KMS-11 (cell line): ENCODE data around the gene DLGAP1.

Source experiments
- H2AFZ ChIP-seq: fragments of 200-600 bp; sonication (generic); 2 replicates; pipeline ENCODE4 v1.6.1; 2016; ENCODE audit warnings: antibody characterized with exemption, mixed run types, low read depth
- H3K27ac ChIP-seq: fragments of 200-600 bp; sonication (generic); 2 replicates; pipeline ENCODE4 v1.6.1; 2016; ENCODE audit warnings: mild to moderate bottlenecking, mixed run types
- H3K27me3 ChIP-seq: fragments of 200-600 bp; sonication (generic); 2 replicates; pipeline ENCODE4 v1.6.1; 2017; ENCODE audit warnings: mild to moderate bottlenecking, low read depth, mixed run types, moderate library complexity; ENCODE audit not compliant: insufficient read depth
- H3K36me3 ChIP-seq: fragments of 200-600 bp; sonication (generic); 2 replicates; pipeline ENCODE4 v1.6.1; 2017; ENCODE audit warnings: mild to moderate bottlenecking, mixed run types; ENCODE audit not compliant: insufficient read depth
- H3K4me1 ChIP-seq: fragments of 200-600 bp; sonication (generic); 2 replicates; pipeline ENCODE4 v1.6.1; 2016; ENCODE audit warnings: mild to moderate bottlenecking, low read depth, mixed run types; ENCODE audit not compliant: poor library complexity, severe bottlenecking
- H3K4me2 ChIP-seq: fragments of 200-600 bp; sonication (generic); 2 replicates; pipeline ENCODE4 v1.7.0; 2016; ENCODE audit warnings: mild to moderate bottlenecking, mixed run types
- H3K4me3 ChIP-seq: fragments of 200-600 bp; sonication (generic); IDR thresholded peaks from 2 replicates; pipeline ENCODE4 v1.6.1; 2017; ENCODE audit warnings: low read depth, low read length, mixed read lengths; ENCODE audit not compliant: insufficient read depth
- H3K79me2 ChIP-seq: fragments of 200-600 bp; sonication (generic); 2 replicates; pipeline ENCODE4 v1.6.1; 2016; ENCODE audit warnings: low read depth, mixed run types; ENCODE audit not compliant: insufficient read depth
- H3K9ac ChIP-seq: fragments of 200-600 bp; sonication (generic); 2 replicates; pipeline ENCODE4 v1.6.1; 2016; ENCODE audit warnings: mild to moderate bottlenecking, mixed run types
- H4K20me1 ChIP-seq: fragments of 200-600 bp; sonication (generic); 2 replicates; pipeline ENCODE4 v1.6.1; 2016; ENCODE audit warnings: mild to moderate bottlenecking, mixed run types; ENCODE audit not compliant: insufficient read depth
- CTCF ChIP-seq: fragments of 200-600 bp; sonication (generic); conservative IDR thresholded peaks from 2 replicates; pipeline ENCODE4 v1.6.1; 2017; ENCODE audit warnings: low read depth, mild to moderate bottlenecking, antibody characterized with exemption, low read length, moderate library complexity, mixed read lengths

Gene DLGAP1

GRCh38 chr18:3872641-3873040, 582.5 kb downstream of the DLGAP1 start:
- H3K27me3 ChIP-seq: no peaks in the 10 kb centered on the region
- H3K4me3 ChIP-seq: no peak overlapping the region
- no peak overlapping the region for H2AFZ ChIP-seq
- TF ChIP-seq CTCF: no peak
- no peaks in the 10 kb centered on the region for H4K20me1 ChIP-seq
- no peaks in the 10 kb centered on the region for H3K79me2 ChIP-seq
- no peak overlapping the region for H3K27ac ChIP-seq
- no peak overlapping the region for H3K9ac ChIP-seq
- H3K4me1 ChIP-seq: no peaks in the 10 kb centered on the region
- H3K36me3 ChIP-seq: no peaks in the 10 kb centered on the region
- H3K4me2 ChIP-seq: no peak overlapping the region

- H3K4me1 ChIP-seq: no peaks in the 10 kb centered on the region
- H3K4me2 ChIP-seq: no peak overlapping the region
- H3K9ac ChIP-seq: no peak overlapping the region
- no peaks in the 10 kb centered on the region for H4K20me1 ChIP-seq
- no peak overlapping the region for H2AFZ ChIP-seq
- no peaks in the 10 kb centered on the region for H3K27me3 ChIP-seq
- H3K27ac ChIP-seq: no peak overlapping the region
- no peaks in the 10 kb centered on the region for H3K79me2 ChIP-seq
- no peak for TF ChIP-seq CTCF
- H3K4me3 ChIP-seq: no peak overlapping the region
- H3K36me3 ChIP-seq: no peaks in the 10 kb centered on the region
These were observed 583.4 kb downstream of the DLGAP1 start for GRCh38 chr18:3871687-3872086.

DNA sequence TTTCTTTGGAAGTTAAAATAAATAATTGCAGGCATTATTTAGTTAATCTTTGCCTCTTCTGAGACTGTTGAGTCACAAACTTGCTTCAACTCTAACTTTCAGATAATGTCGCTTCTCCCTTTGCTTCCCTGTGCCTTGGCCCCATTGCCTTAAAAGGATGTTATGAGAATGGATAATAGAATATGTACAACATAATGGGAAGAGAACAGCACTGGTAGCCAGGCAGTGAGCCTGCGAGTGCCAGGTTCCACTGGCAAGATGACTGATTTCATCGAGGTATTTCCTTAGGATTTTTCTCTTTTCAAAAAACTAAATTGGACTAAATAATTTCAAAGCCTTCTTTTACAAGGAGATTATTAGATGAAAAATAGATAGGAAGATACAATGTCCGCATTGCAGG, 584.2 kb downstream of the DLGAP1 start:
- no peak for TF ChIP-seq CTCF
- Histone ChIP-seq H3K9ac (no peak overlapping the region), H3K4me3 (no peak overlapping the region), H3K27ac (no peak overlapping the region), H2AFZ (no peak overlapping the region), H3K36me3 (no peaks in the 10 kb centered on the region), H4K20me1 (no peaks in the 10 kb centered on the region), H3K79me2 (no peaks in the 10 kb centered on the region), H3K27me3 (no peaks in the 10 kb centered on the region), H3K4me1 (no peaks in the 10 kb centered on the region), H3K4me2 (no peak overlapping the region)

DNA sequence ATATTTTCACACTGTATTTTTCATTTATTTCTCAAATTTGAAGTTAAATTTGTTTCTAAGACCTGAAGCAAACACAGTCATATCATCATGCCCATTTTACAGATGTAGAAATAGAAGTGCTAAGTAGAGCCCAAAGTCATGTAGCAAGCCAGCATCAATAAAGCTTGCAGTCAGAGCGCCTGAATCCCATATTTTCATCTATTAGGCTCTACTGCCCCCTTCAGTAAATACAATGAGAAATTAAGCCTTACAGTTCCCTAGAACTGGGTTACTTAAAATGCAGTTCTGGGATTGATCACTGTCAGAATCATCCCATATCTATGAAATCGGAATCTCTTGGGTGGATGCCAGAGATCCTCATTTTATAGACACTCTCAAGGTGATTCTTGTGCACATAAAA, 585.3 kb downstream of the DLGAP1 start:
- no peak for TF ChIP-seq CTCF
- no peaks in the 10 kb centered on the region for H3K4me1 ChIP-seq
- no peaks in the 10 kb centered on the region for H3K27me3 ChIP-seq

GRCh38 chr18:3867864-3868311, 587.2 kb downstream of the DLGAP1 start:
- Histone ChIP-seq H3K79me2 (no peaks in the 10 kb centered on the region), H3K27ac (no peak overlapping the region), H3K4me3 (no peak overlapping the region), H4K20me1 (no peaks in the 10 kb centered on the region), H3K4me2 (no peak overlapping the region), H3K9ac (no peak overlapping the region), H3K4me1 (no peaks in the 10 kb centered on the region), H3K36me3 (no peaks in the 10 kb centered on the region), H2AFZ (no peak overlapping the region), H3K27me3 (no peaks in the 10 kb centered on the region)
- TF ChIP-seq CTCF: no peak

More for the DNA sequence above, 585.3 kb downstream of the DLGAP1 start:
- Histone ChIP-seq H3K4me2 (no peak overlapping the region), H3K9ac (no peak overlapping the region), H4K20me1 (no peaks in the 10 kb centered on the region), H3K36me3 (no peaks in the 10 kb centered on the region), H3K79me2 (no peaks in the 10 kb centered on the region), H2AFZ (no peak overlapping the region), H3K27ac (no peak overlapping the region), H3K4me3 (no peak overlapping the region)
